Peyer's patch (tissue), 4 donors: ENCODE results near the gene SLC26A2.

Source experiments
- POLR2A ChIP-seq, 2 donors: fragments of 450-650 bp; IDR thresholded peaks; one replicate each; pipeline ENCODE4 v1.5.1; 2017; ENCODE audit warnings: antibody characterized with exemption in 2 of 2, mild to moderate bottlenecking in 2 of 2, moderate library complexity in 2 of 2
- TF ChIP-seq, protein P1 (sequence below), 6 experiments: fragments of 450-650 bp in 4 of 6; fragments of 200-600 bp in 2 of 6; sonication (generic) in 1 of 6; IDR thresholded peaks; one replicate each; pipeline ENCODE4 v1.5.1; 2017 to 2019; ENCODE audit warnings: antibody characterized with exemption in 6 of 6, mild to moderate bottlenecking in 3 of 6, moderate library complexity in 1 of 6

DNA sequence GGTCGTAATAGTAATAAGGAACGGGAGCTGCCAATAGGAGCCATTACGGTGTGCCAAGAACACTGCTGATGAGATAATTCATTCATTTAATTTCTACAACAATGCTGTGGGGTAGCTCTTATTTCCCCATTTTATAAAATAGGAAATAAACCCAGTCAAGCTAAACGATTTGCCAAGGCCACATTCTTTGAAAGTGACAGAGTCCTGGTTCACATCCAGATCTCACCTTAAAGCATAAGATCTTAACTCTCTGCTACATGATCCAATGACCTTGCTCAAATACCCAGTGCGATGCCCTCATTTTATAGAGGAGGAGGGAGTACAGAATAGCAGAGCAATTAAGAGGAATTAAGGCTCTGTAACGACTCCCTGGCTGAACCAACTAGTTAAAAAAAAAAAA is 21.0 kb upstream of the SLC26A2 start:
- TF ChIP-seq, protein P1, sequence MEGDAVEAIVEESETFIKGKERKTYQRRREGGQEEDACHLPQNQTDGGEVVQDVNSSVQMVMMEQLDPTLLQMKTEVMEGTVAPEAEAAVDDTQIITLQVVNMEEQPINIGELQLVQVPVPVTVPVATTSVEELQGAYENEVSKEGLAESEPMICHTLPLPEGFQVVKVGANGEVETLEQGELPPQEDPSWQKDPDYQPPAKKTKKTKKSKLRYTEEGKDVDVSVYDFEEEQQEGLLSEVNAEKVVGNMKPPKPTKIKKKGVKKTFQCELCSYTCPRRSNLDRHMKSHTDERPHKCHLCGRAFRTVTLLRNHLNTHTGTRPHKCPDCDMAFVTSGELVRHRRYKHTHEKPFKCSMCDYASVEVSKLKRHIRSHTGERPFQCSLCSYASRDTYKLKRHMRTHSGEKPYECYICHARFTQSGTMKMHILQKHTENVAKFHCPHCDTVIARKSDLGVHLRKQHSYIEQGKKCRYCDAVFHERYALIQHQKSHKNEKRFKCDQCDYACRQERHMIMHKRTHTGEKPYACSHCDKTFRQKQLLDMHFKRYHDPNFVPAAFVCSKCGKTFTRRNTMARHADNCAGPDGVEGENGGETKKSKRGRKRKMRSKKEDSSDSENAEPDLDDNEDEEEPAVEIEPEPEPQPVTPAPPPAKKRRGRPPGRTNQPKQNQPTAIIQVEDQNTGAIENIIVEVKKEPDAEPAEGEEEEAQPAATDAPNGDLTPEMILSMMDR (IDR thresholded peaks at IDR 0.05): no peak
- no peak for TF ChIP-seq POLR2A (IDR thresholded peaks at IDR 0.05)
